ENCODE results near the gene MICU2.

The MICU2 gene

DNA sequence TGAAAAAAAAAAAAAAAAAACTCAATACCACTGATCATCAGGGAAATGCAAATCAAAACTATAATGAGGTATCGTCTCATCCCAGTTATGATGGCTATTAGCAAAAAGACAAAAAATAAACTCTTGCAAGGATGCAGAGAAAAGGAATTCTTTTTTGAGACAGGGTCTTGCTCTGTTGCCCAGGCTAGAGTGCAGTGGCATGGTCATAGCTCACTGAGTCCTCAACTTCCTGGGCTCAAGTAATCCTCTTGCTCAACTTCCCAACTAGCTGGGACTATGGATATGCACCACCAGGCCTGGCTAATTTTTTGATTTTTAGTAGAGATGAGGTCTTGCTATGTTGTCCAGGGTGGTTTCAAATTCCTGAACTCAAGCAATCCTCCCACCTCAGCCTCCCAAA is 59.5 kb downstream of the MICU2 start:
- no peak for DNase-seq (ENCODE audit: low spot score)

- DNase-seq (ENCODE audit: low spot score), result no peak
Observed at GRCh38 chr13:21542563-21542962, 61.4 kb downstream of the MICU2 start.

DNA sequence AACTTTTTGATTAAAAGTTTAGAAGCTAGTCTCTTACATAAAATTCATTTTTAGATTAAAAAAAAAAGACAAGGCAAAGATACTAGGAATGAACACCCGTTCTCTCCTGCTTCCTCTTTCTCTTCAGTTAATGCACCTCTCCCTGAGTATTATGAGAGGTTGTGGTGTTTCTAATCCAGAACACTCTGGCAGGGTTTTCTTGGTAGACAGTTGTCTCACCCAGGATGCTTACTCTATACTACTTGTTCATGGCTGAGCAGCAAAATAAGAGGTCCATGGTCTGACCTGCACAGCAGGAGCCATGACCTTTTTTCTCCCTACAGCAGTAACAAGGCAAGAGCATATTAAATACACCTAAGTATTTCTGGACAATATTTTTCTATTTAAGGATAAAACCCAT is 62.0 kb downstream of the MICU2 start:
- no peak for DNase-seq (ENCODE audit: low spot score)

DNA sequence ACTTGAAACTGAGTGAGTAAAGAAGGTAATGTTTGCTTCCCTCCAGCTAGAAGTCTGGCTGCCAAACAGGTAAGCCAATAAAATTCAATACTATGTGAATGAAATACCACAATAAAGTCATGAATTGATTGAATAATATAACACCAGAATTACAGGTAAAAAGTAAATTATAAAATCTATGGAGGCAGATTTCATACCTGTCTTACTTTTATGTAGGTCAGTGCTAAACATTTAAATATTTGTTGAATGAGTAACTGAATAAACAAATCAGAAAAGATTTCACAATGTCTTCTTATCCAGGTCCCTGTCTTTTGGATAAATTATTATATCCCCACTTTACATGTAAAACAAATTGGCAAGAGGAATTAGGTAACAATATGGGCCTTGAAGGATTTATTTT is 62.7 kb downstream of the MICU2 start:
- no peak for DNase-seq (ENCODE audit: low spot score)

DNA sequence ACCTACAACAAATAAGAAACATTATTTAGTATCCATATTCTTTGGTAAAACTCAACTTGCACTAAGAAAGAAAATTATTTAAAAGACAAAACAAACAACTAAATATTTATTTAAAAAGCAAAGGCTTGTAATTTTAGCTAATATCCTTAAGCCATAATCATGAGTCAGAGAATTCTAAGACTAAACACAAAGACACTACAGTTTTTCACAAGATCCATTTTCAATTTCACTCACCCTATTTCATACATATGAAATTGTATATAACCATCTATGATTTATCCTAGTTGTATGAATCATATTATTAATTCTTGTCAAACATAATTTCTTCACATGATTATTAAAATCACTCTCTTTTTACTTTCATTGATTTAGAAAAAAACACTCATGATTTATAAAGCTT is 64.3 kb downstream of the MICU2 start:
- no peak for DNase-seq (ENCODE audit: low spot score)

DNA sequence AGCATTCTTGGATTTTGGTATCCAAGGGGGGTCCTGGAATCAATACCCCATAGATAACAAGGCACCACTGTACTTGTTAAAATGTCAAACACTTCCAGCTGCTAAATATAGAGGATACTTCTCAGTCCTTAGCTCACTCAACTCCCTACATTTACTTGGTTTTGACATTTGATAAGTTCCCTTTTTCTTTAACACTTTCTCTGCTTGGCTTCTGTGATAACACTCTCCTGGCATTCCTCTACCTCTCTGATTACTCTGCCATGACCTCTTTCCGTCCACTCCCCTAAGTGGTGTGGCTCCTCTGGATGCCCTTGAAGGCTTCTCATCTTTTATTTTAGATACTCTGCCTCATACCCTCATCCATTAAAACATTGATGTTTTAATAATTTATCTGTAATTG is 65.2 kb downstream of the MICU2 start:
- DNase-seq (ENCODE audit: low spot score), result no peak

GRCh38 chr13:21538280-21538679 is 65.7 kb downstream of the MICU2 start:
- DNase-seq (ENCODE audit: low spot score), result no peak

GRCh38 chr13:21537105-21537504 is 66.9 kb downstream of the MICU2 start:
- no peak for DNase-seq (ENCODE audit: low spot score)

DNA sequence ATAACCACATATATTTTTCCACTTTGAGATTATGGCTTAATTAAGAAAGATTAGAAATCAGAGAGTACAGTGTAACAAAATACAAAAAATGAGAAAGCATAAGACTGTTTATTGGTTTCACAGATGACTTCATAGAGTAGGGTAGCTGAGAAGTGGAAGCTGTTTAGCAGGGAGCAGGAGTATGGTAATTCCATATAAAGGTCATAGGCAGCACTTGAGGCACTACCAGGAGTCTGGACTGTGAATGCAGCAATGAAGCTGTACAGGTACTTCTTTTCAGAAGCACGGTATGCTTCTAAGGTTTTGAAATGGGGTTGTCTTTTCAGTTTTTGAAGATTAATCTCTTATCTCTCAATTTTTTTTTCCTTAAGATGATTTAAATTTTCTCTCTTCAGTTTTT is 69.2 kb downstream of the MICU2 start:
- no peak for DNase-seq (ENCODE audit: low spot score)

DNA sequence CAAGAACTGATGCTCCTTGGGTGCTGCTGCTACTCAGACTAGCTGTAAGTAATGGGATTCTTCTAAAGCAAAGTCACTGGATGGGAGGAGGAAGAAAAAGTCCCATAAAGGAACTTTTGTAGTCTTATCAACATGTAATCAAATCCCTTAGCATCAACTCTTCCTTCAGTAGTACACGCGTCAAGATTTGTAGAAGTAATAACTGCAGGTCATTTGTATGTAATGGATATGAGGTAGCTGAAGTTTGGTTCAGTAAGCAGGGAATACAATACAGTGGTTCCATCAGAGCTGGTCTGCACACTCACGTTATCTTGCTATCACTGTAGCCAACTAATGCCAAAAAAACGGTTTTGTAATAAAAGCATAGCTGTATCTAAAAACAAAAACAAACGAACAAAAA is 72.5 kb downstream of the MICU2 start:
- no peak for DNase-seq (ENCODE audit: low spot score)

DNA sequence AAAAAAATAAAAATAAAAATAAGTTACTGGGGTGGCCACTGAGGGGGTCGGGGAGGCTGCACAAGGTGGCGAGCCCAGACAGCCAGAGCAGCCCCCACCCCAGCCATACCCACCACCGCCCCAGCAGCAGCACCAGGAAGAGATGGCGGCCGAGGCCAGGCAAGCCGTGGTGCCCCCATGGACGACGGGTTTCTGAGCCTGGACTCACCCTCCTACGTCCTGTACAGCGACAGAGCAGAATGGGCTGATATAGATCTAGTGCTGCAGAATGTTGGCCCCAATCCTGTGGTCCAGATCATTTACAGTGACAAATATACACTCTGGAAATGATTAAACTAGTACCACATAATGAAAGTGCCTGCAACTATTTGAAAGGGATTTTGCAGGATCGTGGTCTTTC is 73.3 kb downstream of the MICU2 start:
- DNase-seq (ENCODE audit: low spot score), result no peak

DNA sequence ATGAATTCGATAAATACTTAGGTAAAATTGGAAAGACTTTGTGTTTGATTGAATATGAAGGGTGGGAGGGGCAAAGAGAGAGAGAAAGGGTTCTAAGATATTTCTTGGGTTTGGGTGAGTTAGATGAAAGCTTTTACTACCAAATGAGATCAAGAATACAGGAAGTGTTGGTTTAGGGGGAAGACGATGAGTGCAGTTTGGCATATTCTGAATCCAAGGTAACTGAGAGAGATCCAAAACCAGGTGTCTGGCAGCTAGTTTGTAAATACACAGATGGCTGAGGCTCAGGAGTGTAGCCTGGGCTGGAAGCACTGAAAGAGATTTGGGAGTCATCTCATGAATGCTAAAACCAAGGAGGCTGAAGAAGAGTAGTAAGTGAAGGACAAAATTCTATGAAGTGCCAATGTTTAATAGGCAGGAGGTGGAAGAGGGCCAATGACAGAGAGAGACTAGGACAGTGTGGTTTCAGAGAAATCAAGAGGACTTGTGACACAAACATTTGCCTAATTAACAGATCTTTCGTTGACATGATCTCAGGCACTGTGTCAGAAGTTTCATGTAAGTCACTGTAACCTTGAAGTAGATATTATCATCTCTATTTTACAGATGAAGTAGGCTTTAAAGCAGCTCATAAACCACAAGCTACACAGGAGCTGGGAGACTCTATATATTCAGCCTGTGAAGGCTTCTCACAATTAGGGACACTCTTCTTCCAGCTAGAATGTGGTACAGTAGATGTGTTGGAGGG is 74.7 kb downstream of the MICU2 start:
- no peak for DNase-seq (ENCODE audit: low spot score)

DNA sequence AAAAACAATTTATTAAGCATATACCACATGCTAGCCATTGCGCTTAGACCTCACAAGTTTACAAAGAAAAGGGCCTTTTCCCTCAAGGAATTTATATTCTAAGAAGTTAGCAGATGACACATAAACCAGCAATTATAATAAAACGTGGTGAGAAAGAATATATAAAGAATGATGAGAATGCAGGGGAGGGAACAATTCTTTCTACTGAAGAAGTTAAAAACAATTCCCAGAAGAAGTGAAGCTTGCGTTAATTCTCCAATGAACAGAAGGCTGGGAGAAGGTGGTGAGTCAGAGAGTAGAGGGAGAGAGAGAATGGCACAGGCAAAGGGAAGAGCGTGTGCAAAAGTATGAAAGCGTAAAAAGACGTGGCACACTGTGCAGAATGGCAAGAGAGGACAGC is 75.4 kb downstream of the MICU2 start:
- DNase-seq (ENCODE audit: low spot score), result no peak

GRCh38 chr13:21526707-21527540 is 77.0 kb downstream of the MICU2 start:
- DNase-seq (ENCODE audit: low spot score), result no peak

- DNase-seq (ENCODE audit: low spot score), result no peak
Observed at GRCh38 chr13:21522847-21523246, 81.1 kb downstream of the MICU2 start.

DNA sequence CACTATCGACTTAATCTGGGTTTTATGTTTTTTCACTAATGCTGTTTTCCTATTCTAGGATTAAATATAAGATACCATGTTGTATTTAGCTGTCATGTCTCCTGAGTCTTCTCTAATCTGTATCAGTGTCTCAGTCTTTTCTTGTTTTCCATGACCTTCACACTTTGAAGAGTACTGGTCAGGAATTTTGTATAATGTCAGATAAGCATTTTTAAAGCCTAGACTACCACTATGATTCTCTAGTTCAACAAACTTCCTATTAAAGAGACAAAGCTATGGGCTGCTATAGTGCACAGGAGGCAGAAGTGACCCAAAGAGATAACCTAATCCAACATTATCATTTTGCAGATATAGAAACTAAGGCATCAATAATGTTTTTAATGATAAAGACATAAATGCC is 81.8 kb downstream of the MICU2 start:
- DNase-seq (ENCODE audit: low spot score), result no peak

GRCh38 chr13:21518617-21519144 is 85.3 kb downstream of the MICU2 start:
- DNase-seq (ENCODE audit: low spot score), result no peak

- no peak for DNase-seq (ENCODE audit: low spot score)
Observed at GRCh38 chr13:21517576-21517975, 86.4 kb downstream of the MICU2 start.

- no peak for DNase-seq (ENCODE audit: low spot score)
Observed at GRCh38 chr13:21516805-21517204, 87.2 kb downstream of the MICU2 start.

DNA sequence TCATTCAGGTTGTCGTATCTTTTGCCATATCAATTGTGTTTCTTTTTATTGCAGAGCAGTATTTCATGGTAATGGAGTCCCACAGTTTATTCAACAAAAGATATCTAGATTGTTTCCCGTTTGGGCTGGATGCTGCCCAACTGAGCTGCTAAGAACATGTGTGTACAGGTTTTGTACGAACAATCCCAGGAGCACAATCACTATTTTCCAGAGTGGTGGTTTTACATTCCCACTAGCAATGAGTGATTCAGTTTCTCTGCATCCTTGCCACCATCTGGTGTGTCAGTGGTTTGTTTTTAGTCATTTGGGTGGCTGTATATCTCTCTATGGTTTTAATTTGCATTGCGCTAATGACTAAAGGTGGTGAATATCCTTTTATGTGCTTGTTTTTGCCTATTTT is 92.1 kb downstream of the MICU2 start:
- DNase-seq (ENCODE audit: low spot score), result peak; percentile 42

DNA sequence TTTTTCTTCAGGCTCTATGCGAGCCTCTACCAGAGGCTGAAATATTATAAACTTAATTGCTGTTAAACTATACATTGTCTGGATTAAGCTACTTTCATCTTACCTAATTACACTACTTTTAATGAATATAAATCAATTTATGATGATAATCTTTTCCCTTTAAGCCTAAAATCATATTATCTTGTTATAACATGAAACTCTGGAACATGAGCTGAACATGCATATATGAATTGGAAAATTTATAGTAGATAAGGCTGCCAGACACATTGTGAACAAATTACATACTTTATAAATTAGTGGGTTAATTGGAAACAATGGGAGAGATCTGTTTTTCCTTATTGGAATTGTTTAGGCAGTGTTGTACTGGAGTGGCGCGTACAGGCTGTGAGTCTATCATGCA is 99.6 kb downstream of the MICU2 start:
- DNase-seq (ENCODE audit: low spot score), result no peak

- DNase-seq (ENCODE audit: low spot score), result no peak
Observed at GRCh38 chr13:21501686-21502085, 102.3 kb downstream of the MICU2 start.

DNA sequence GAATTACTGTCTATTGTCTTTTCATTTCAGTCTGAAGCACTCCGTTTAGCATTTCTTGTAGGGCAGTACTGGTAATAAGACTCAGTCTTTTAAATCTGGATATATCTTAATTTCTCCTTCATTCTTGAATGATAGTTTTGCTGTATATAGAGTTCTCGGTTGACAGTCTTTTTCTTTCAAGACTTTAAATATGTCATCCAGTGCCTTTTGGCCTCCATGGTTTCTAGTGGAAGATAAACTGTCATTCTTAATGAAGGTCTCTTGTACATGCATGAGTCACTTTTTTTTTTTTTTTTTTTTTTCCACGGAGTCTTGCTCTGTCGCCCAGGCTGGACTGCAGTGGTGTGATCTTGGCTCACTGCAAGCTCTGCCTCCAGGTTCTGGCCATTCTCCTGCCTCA is 117.6 kb downstream of the MICU2 start:
- DNase-seq (ENCODE audit: low spot score), result no peak

Data from Ammon's horn (tissue), 1 donor.